Subcutaneous abdominal adipose tissue (tissue), 5 donors: ENCODE data around the gene RETREG1.

Experiments
- H3K27ac ChIP-seq: one replicate; pipeline ENCODE4 v1.7.0; 2013; ENCODE audit warnings: low read depth, mild to moderate bottlenecking, inconsistent platforms, low read length, moderate library complexity
- H3K27me3 ChIP-seq, 5 donors: one replicate each; pipeline ENCODE4 v1.7.0; 2013; ENCODE audit warnings: low read length in 5 of 5, inconsistent platforms in 1 of 5; ENCODE audit not compliant: control insufficient read depth in 5 of 5, insufficient read depth in 4 of 5
- H3K36me3 ChIP-seq, 5 donors: one replicate each; pipeline ENCODE4 v1.7.0; 2013; ENCODE audit warnings: low read length in 5 of 5; ENCODE audit not compliant: control insufficient read depth in 5 of 5, insufficient read depth in 5 of 5
- H3K4me1 ChIP-seq, 5 donors: one replicate each; pipeline ENCODE4 v1.7.0; 2013; ENCODE audit warnings: low read length in 5 of 5, mild to moderate bottlenecking in 3 of 5, moderate library complexity in 1 of 5; ENCODE audit not compliant: control insufficient read depth in 5 of 5, insufficient read depth in 5 of 5
- H3K4me3 ChIP-seq, 5 donors: one replicate each; pipeline ENCODE4 v1.7.0; 2013; ENCODE audit warnings: low read length in 5 of 5, low read depth in 1 of 5
- H3K9ac ChIP-seq, 5 donors: one replicate each; pipeline ENCODE4 v1.7.0; 2013; ENCODE audit warnings: low read length in 5 of 5, mild to moderate bottlenecking in 4 of 5, moderate library complexity in 3 of 5
- H3K9me3 ChIP-seq, 5 donors: one replicate each; pipeline ENCODE4 v1.7.0; 2013; ENCODE audit warnings: low read length in 5 of 5; ENCODE audit not compliant: control insufficient read depth in 5 of 5
- donor health status: healthy.
- donor health status: healthy.
- donor health status: healthy.
- donor health status: healthy.
- donor health status: healthy.

The RETREG1 gene

DNA sequence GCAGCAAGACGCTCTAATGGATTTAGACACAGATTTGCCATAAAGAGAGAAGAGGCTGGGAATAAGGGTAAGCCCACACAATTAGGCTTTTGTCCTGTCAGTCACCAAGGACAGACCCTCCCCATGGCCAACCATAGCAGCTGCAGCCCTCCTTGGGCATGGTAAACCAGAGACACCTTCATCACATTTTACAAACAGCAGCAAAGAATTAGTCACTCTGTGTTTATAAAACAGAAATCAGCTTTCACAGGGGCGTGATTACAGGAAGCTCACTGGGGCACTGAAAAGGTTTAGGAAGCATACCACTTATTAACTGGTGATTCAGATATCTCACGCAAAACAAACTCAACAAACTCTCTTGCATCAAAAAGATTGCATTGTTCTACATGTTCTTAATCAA, 113.9 kb downstream of the RETREG1 start:
- H3K9ac ChIP-seq = no peak overlapping the region
- H3K9me3 ChIP-seq = peaks cover 0 to 2% (median 0%) of the 10 kb centered on the region in 5 donors
- no peaks in the 10 kb centered on the region for H3K27me3 ChIP-seq
- H3K27ac ChIP-seq = no peak overlapping the region
- H3K36me3 ChIP-seq = no peaks in the 10 kb centered on the region
- no peaks in the 10 kb centered on the region for H3K4me1 ChIP-seq
- H3K4me3 ChIP-seq = no peak overlapping the region

DNA sequence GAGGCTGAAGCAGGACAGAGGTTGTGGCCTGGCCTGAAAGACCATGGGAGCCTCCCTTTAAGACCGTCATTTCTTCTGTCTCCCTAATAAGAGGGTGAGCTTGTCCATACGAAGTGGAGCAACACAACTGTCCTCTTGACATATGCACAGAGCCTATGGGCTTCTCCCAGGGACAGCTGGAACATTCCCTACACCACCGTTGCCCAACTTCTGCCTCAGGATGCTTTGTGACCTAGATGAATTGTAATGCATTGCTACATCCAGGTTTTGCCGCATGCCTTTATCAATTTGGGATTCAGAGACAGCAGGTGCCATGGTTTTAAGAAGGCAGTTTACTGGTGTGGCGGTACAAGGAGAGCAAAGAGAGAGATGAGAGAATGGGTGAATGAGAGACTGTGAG, 116.8 kb downstream of the RETREG1 start:
- Histone ChIP-seq H3K36me3 (no peaks in the 10 kb centered on the region), H3K9ac (no peak overlapping the region), H3K27me3 (no peaks in the 10 kb centered on the region), H3K9me3 (peaks cover 0 to 9% (median 0%) of the 10 kb centered on the region in 5 donors), H3K4me3 (no peak overlapping the region), H3K4me1 (no peaks in the 10 kb centered on the region), H3K27ac (no peak overlapping the region)

DNA sequence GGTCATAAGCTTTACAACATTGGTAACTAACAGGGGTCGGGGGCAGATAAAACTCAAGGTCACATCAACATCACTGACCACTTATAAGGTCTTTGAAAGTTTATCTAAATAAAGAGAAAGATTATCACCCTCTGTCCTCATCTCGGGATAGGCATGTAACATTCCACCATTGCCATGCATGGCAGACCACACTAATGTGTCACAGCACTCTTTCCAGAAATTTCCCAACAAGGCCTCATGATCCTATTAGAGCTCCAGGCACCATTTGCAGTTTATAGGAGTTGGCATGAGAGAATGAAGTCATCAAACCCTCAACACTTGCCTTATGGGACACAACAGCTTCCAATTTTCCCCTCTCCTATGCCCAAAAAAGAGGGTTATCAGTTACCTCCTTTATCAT, 119.3 kb downstream of the RETREG1 start:
- no peak overlapping the region for H3K27ac ChIP-seq
- no peak overlapping the region for H3K4me3 ChIP-seq
- H3K9ac ChIP-seq = no peak overlapping the region
- H3K4me1 ChIP-seq = peaks cover 0 to 12% (median 8%) of the 10 kb centered on the region in 5 donors
- H3K9me3 ChIP-seq = peaks cover 0 to 10% (median 0%) of the 10 kb centered on the region in 5 donors
- H3K27me3 ChIP-seq = no peaks in the 10 kb centered on the region
- no peaks in the 10 kb centered on the region for H3K36me3 ChIP-seq

DNA sequence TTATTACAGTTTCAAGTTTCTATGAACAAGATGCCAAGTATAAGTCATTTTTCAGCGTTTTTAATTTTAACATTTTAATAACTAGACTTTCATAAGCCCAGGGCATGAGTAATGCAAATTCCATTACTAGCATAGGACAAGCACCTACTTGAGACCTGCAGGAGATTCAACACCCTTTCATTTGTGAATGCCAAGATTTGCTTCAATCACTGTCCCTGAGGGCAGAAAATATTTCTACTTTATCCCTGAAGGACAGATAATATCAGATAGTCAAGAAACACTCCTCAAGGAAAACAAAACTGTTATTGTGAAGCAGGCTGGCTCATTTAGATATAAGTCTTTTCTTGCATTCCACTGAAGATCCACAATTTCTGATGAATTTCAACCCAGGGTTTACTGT, 123.5 kb downstream of the RETREG1 start:
- no peak overlapping the region for H3K4me3 ChIP-seq
- no peak overlapping the region for H3K9ac ChIP-seq
- H3K4me1 ChIP-seq = peaks cover 0 to 24% (median 9%) of the 10 kb centered on the region in 5 donors
- no peaks in the 10 kb centered on the region for H3K27me3 ChIP-seq
- peaks cover 0 to 8% (median 0%) of the 10 kb centered on the region in 5 donors for H3K9me3 ChIP-seq
- no peaks in the 10 kb centered on the region for H3K36me3 ChIP-seq
- no peak overlapping the region for H3K27ac ChIP-seq

DNA sequence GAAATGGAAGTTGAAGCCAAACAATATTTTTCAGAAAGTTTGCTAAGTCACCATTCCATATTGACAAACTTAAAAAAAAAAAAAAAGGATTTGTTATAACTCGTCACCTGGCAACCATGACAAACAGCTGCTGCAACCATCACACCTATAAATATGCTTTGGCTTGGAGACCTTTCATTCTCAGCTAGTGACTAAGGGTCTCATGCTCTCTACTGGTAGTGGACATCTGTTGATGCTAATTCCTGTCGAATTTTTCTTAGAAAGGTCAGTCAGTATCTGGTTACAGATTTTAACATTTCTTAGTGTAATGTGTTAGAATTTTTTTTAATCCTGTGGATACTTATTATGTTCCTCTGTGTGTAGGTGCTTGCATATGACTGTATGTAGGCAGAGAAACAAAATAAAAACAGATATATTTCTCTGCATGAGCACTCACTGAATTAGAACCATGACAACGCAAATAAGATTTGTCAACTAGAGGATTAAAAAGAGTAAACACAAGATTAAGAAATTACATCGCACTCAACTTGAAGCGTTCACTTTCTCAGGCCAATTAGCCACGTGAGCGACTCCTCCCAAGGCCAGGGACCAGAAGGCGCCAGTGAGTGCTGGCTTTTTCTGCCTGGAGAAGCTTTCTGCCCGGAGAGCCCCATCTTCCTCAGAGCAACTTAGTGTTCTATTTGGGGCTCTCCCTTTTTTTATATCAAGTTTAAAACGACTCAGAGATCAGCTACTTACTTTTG, 124.2 kb downstream of the RETREG1 start:
- H3K4me3 ChIP-seq = no peak overlapping the region
- peaks cover 0 to 24% (median 9%) of the 10 kb centered on the region in 5 donors for H3K4me1 ChIP-seq
- H3K9ac ChIP-seq = no peak overlapping the region
- H3K27ac ChIP-seq = no peak overlapping the region
- no peaks in the 10 kb centered on the region for H3K36me3 ChIP-seq
- no peaks in the 10 kb centered on the region for H3K27me3 ChIP-seq
- H3K9me3 ChIP-seq = peaks cover 0 to 8% (median 0%) of the 10 kb centered on the region in 5 donors

DNA sequence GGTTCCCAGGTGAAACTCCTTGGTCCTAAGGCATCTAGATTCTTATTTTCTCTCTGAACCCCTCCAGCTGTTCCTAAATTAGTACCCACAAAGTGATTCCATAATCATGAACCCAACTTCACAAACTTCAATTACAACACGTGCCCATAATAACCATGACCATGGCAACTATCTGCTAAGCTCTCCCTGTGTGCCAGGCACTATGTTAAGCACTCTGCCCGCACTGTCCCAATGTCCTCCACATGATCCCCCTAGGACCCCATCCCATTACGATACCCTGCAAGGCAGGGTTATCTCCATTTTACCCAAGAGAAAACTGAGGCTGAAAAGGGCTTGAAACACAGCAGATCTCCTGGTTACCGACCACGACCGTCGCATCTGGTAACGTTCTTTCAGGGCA, 125.9 kb downstream of the RETREG1 start:
- Histone ChIP-seq H3K9ac (no peak overlapping the region), H3K4me3 (no peak overlapping the region), H3K36me3 (no peaks in the 10 kb centered on the region), H3K27ac (no peak overlapping the region), H3K4me1 (peaks cover 0 to 24% (median 9%) of the 10 kb centered on the region in 5 donors), H3K9me3 (peaks cover 0 to 6% (median 0%) of the 10 kb centered on the region in 5 donors), H3K27me3 (no peaks in the 10 kb centered on the region)

DNA sequence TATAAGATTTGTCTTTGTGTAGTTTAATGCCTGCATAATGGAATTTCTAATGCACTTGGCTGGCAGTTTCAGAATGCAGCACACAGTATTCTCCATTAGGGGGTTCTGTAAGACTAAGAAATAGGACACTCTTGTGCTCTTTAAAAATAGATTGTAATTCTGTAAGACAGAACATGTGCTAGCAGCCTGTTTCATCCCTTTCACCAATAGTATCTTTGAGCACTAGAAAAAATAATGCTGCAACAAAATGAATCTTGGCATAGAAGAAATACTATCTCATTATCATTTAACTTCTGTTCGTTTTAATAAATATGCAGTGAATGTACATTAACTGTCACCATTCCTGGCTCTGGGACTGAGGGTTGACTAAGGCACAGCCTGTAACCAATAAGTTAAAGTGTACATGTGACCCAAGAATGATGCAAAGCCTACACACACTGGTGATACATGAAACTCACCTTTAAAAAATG, 127.4 kb downstream of the RETREG1 start:
- Histone ChIP-seq H3K4me1 (peaks cover 0 to 24% (median 9%) of the 10 kb centered on the region in 5 donors), H3K27me3 (no peaks in the 10 kb centered on the region), H3K36me3 (no peaks in the 10 kb centered on the region), H3K9ac (no peak overlapping the region), H3K4me3 (no peak overlapping the region), H3K9me3 (no peaks in the 10 kb centered on the region), H3K27ac (no peak overlapping the region)

DNA sequence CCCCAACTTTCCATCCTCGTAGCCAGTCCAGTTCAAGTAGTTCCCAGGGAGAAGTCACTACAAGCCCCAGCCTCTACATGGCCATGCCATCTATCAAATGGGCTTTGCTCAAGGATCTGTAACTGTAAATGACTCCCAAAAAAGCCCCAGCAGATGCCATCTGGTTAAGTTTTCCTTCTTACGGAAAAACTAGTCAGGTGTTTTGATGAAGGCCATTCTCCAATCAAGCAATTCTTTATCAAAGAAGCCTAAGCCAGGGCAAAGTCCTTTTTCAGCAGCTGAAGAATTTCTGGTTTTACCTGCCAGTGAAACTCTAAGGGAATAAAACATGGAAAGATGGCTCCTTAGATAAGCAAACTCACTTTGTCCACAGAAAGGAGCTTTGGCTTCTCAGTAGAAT, 129.3 kb downstream of the RETREG1 start:
- H3K4me3 ChIP-seq = no peak overlapping the region
- no peaks in the 10 kb centered on the region for H3K27me3 ChIP-seq
- no peaks in the 10 kb centered on the region for H3K36me3 ChIP-seq
- H3K9me3 ChIP-seq = no peaks in the 10 kb centered on the region
- no peak overlapping the region for H3K27ac ChIP-seq
- H3K9ac ChIP-seq = no peak overlapping the region
- H3K4me1 ChIP-seq = peaks cover 0 to 12% (median 0%) of the 10 kb centered on the region in 5 donors

DNA sequence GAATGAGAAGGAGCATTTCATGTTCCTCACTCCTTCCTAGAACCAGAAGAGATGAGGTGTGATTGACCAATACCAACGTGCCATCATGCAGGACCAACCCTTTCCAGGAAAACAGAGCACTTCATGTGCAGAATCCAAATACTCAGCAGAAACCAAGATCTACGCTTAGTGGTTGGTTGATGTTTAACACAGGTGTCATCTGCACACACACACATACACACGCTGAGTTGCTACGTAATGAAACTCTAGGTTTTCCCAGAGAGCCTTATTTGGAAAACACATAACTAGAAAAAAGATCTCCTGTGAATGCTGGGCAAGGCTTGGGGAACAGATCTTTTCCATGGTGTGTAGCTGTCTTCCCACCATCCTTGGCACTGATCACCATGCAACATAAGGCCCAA, 130.1 kb downstream of the RETREG1 start:
- no peaks in the 10 kb centered on the region for H3K27me3 ChIP-seq
- no peak overlapping the region for H3K9ac ChIP-seq
- H3K27ac ChIP-seq = no peak overlapping the region
- H3K9me3 ChIP-seq = no peaks in the 10 kb centered on the region
- H3K4me1 ChIP-seq = peaks cover 0 to 10% (median 0%) of the 10 kb centered on the region in 5 donors
- H3K4me3 ChIP-seq = no peak overlapping the region
- H3K36me3 ChIP-seq = no peaks in the 10 kb centered on the region

DNA sequence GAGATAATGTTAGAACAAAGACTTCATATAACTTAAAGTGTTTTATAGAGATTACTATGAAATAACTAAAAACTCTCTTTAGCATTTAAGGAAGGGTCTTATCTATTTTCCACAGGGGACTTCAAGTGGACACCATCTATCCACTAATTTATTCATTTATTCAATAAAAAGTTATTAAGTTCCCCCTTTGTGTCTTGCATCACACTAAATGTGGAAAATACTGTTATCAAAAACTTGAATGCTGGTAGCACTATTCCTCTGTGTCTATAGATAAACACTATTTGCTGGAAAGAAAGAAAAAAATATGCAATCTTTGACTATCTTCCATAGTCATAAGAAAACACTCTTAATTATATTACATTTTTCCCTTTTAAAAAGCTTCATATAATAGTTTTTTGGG, 131.1 kb downstream of the RETREG1 start:
- no peaks in the 10 kb centered on the region for H3K9me3 ChIP-seq
- H3K9ac ChIP-seq = no peak overlapping the region
- peaks cover 0 to under 1% (median 0%) of the 10 kb centered on the region in 5 donors for H3K4me1 ChIP-seq
- H3K4me3 ChIP-seq = no peak overlapping the region
- no peak overlapping the region for H3K27ac ChIP-seq
- no peaks in the 10 kb centered on the region for H3K36me3 ChIP-seq
- no peaks in the 10 kb centered on the region for H3K27me3 ChIP-seq
